Measurements from ENCODE around the gene MRPL46.

DNA sequence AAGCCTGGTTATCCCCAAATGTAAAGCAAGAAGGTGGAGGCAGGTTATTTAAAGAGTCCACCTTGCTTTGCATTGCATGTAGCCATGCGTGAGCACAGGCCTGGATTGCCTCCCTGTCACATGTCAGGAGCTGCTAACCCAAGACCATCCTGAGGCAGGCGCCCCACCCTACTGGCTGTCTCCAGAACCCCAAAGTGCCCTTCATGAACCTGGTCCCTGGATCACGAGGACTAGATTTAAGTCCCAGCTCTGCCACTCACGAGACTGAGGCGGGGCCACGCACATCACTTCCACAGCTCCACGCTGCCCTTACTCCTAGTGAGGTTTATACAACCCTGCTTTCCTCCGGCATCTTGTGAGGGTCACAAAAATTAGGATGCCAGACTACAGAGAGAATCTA is 17.6 kb downstream of the MRPL46 start:
- TF ChIP-seq CTCF (IDR thresholded peaks at IDR 0.05) (no peak), POLR2A (IDR thresholded peaks at IDR 0.05) (no peak)

All from transverse colon (tissue), 3 donors.